EL (cell line): ENCODE data around the gene ZBTB46.

Experiments
- DNase-seq: peaks from one replicate; pipeline ENCODE4 v3.0.0-alpha.2; 2016

Gene ZBTB46

GRCh38 chr20:63744158-63744557 lies 86.9 kb downstream of the ZBTB46 start:
- no peak for DNase-seq

DNA sequence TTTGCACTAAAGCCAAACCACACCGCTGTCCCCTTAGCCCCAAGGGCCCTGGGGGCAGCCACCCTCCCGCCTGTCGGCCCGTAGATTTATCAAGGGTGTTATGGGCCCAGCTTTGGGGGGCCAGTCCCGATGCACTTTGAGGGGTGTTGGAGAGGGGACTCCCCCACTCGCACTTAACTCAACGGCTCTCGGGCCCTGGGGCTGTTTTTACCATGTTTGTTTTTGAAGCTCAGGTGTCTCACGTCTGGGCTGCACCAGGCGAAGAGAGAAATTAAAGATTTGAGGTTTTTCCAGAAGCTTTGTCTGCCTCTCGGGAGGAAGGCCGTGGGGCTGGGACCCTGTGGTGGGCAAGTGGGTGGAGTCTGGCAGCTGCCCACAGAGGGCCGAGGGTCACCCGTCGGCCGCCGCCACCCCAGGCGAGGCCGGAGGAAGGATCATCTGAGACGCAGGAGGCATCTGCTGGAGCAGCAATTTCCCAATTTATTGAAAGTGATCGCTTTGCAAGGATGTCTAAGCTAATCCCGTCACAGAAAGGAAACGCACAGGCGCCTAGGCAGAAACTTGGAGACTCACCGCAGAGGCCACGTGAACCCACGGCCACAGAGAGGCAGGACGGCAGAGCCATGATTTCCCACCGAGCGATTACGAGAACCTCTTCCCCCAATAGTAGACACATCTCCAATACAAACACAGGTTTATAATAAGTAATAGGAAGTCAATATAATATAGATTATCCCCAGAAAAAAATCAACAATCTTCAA lies 87.7 kb downstream of the ZBTB46 start:
- DNase-seq = no peak

DNA sequence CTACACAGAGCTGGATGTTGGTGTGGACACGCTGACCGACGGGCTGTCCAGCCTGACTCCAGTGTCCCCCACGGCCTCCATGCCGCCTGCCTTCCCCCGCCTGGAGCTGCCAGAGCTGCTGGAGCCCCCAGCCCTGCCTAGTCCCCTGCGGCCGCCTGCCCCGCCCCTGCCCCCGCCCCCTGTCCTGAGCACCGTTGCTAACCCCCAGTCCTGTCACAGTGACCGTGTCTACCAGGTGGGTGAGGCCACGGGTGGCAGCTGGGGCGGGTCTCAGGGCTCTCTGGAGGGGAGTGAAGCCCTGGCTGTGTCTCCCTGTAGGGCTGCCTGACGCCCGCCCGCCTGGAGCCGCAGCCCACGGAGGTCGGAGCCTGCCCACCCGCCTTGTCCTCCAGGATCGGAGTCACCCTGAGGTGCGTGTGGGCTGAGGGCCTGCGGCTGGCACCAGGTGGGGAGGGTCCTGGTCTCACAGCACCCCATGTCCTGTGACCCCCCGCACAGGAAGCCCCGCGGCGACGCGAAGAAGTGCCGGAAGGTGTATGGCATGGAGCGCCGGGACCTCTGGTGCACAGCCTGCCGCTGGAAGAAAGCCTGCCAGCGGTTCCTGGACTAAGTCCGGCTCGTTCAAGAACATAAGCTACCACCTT lies 88.6 kb downstream of the ZBTB46 start:
- DNase-seq = no peak

DNA sequence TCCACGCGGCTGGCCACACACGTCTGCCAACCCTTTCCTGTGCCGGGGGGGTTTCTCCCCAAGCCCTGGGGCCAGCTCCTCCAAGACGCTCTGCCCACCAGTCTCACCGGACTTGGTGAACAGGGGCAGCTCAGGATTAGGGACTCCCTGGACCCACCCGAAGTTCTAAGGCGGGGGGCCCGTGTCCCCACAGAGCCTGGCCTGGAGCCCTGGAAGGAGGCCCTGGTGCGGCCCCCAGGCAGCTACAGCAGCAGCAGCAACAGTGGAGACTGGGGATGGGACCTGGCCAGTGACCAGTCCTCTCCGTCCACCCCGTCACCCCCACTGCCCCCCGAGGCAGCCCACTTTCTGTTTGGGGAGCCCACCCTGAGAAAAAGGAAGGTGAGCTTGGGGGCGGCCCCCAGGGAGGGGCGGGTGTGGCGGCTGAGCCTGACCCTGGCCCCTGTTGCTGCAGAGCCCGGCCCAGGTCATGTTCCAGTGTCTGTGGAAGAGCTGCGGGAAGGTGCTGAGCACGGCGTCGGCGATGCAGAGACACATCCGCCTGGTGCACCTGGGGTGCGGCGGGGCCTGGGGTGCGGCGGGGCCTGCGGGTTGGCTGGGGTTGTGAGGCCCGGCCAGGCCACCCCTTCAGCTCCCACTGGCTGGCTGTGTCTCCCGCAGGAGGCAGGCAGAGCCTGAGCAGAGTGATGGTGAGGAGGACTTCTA lies 89.2 kb downstream of the ZBTB46 start:
- no peak for DNase-seq

DNA sequence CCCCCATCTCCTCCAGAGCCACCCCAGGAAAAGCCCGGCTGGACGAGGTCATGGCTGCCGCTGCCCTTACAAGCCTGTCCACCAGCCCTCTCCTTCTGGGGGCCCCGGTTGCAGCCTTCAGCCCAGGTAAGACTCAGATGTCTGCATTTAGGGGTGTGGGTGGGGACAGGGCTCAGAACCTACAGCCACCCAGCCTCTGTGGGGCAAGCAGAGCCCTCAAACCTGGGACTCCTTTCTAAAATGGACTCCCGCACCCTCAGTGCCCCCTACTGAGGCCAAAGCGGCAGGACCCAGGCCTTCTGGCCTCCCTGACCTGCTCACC lies 89.7 kb downstream of the ZBTB46 start:
- DNase-seq = no peak

GRCh38 chr20:63740627-63741353 lies 90.3 kb downstream of the ZBTB46 start:
- DNase-seq = peak; percentile 92

GRCh38 chr20:63740070-63740626 lies 90.9 kb downstream of the ZBTB46 start:
- DNase-seq = peak; percentile 49

GRCh38 chr20:63739130-63740069 lies 91.7 kb downstream of the ZBTB46 start, which contains the start of gene SLC2A4RG:
TSS of gene SLC2A4RG (plus strand) at chr20:63739776. CDS start at chr20:63739913, 137 bp downstream.
- DNase-seq = peak; percentile 80

- DNase-seq = no peak
Observed at GRCh38 chr20:63738687-63739129, 92.4 kb downstream of the ZBTB46 start.

GRCh38 chr20:63737945-63738686 lies 92.9 kb downstream of the ZBTB46 start:
- DNase-seq = no peak

GRCh38 chr20:63737695-63737944 lies 93.4 kb downstream of the ZBTB46 start:
- no peak for DNase-seq

DNA sequence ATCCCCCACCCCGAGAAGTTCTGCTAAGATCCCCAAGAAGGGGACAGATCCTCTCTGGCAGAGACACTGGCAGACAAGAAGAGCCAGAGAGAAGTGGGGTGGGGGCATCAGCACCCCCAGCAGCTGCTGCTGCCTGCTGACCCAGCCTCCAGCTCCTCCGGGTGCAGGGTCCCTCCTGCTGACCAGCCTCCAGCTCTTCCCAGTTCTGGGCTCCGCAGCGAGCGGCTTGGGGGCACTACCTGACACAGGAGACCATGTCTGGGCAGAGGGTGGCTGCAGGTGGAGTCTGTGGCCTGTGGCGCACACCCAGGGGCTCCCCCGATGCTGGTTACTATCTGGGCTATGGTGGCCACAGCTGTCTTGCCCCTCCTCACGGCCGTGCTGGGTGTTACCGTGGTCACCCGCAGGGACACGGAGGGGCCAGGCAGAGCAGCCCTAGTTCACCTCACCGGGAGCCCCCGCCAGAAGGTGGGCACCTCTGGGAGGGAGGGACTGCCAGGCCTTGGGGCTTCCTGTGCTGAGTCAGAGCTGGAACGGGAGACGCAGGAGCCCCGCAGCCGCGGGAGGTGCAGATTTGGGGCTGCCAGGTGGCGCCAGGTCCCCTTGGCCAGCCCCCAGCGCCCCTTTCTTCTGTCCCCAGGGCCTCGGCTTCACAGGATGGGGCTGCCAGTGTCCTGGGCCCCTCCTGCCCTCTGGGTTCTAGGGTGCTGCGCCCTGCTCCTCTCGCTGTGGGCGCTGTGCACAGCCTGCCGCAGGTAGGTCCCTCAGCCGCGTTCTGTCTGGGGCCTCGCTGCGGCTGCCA lies 94.0 kb downstream of the ZBTB46 start:
- DNase-seq = no peak

- no peak for DNase-seq
Observed at GRCh38 chr20:63735859-63736718, 95.0 kb downstream of the ZBTB46 start, which contains the start of gene LIME1. TSS of gene LIME1 (plus strand) at chr20:63736664. CDS start at chr20:63737550, 886 bp downstream.

GRCh38 chr20:63734946-63735858 lies 95.9 kb downstream of the ZBTB46 start:
- no peak for DNase-seq

GRCh38 chr20:63734111-63734945 lies 96.7 kb downstream of the ZBTB46 start:
- no peak for DNase-seq

DNA sequence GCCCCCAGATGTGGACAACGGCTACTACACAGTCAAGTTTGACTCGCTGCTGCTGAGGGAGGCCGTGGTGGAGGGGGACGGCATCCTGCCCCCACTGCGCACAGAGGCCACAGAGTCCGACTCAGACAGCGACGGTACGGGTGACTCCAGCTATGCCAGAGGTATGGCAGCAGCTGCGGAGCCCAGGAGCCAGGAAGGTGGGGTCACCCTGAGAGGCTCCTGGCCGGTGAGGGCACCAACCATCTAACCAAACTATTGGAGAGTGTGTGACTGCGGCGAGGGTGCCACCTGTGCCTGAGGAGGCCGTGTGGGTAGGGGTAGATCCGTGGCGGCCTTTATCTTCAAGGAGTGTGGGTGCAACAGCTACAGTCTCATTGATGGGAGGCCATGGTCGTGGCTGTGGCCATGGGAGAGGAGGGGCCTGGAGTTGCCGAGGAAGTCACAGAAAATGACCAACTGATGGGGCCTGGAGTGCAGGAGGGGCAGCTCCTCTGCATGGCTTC lies 97.4 kb downstream of the ZBTB46 start:
- DNase-seq = no peak

DNA sequence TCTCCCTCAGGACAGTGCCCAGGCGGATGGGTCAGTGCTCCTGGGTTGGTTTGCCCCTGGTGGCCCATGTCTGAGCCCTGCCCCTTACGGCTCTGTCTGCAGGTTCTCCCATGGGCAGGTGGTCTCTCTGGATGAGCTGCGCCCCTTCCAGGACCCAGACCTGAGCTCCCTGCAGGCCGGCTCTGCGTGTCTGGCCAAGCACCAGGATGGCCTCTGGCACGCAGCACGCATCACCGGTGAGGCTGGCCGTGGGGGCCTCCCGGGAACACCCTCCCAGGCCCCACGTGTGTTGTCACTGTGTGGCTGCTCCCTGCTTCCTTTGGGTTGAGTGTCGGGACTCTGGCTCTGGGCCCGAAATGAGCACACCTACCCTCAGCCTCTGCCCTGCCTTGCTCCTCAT lies 97.9 kb downstream of the ZBTB46 start:
- DNase-seq = no peak
